ENCODE data around the gene PRLHR.

Gene PRLHR

DNA sequence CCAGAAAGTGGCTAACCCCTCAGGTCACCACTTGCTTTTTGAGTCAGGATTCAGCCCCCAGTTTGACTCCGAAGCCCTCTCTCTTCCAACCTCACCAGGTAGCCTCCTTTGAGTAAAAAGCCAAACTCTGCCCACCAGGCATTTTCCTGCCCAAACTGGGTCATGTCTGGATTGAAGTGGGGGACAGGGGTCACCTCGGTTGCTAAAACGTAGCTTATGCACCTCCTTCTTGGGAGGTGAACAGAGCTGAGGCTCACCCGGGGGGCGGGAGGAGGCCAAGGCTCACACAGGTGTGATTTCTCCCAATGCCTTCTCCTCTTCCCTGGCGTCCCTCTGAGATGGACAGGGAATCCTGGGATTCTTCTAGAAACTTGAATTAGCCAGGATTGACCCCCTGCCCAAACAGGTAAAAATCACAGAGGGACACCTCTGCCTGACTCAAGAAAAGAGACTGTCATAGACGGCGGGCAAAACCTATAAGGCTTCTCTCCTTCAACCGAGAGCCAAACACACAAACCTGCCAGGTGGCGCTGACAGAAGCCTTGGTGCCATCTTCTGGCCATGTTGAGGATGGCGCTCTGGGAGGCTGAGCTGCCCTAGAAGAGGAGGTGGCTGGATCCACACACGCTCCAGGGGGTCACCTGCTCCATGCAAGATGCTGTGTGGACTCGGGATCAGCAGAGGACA lies 51.6 kb downstream of the PRLHR start:
- TF ChIP-seq, protein P1, sequence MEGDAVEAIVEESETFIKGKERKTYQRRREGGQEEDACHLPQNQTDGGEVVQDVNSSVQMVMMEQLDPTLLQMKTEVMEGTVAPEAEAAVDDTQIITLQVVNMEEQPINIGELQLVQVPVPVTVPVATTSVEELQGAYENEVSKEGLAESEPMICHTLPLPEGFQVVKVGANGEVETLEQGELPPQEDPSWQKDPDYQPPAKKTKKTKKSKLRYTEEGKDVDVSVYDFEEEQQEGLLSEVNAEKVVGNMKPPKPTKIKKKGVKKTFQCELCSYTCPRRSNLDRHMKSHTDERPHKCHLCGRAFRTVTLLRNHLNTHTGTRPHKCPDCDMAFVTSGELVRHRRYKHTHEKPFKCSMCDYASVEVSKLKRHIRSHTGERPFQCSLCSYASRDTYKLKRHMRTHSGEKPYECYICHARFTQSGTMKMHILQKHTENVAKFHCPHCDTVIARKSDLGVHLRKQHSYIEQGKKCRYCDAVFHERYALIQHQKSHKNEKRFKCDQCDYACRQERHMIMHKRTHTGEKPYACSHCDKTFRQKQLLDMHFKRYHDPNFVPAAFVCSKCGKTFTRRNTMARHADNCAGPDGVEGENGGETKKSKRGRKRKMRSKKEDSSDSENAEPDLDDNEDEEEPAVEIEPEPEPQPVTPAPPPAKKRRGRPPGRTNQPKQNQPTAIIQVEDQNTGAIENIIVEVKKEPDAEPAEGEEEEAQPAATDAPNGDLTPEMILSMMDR (IDR thresholded peaks at IDR 0.05; ENCODE audit: low read depth, low read length): peak; percentile 81
- peak; percentile 20 to 53 for DNase-seq (ENCODE audit: low read depth in 2 of 2)

DNA sequence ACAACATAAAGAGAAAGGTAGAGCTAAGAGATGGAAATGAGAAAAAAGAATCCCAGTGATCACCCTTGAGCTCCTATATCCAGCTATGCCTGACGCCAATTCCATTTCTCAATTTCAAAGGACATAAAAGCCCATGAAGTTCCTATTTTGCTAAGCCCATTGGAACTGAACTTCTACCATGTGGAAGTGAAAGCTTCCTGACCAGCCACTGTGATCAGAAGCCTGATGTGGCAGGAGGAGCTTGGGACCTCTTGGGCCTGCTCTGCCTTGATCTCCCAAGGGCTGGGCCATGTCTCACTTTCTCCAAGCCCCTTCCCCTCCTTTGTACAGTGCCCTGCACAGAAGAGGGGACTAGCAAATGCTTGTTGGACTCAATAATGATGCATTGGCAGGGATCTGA lies 52.7 kb downstream of the PRLHR start:
- DNase-seq (ENCODE audit: low read depth in 2 of 2): no peak
- TF ChIP-seq, protein P1 (IDR thresholded peaks at IDR 0.05; ENCODE audit: low read depth, low read length): no peak
- no peak overlapping the region for H3K4me3 ChIP-seq (replicated peaks in 1 of 2; ENCODE audit: low read depth in 2 of 2, low read length in 2 of 2)

More for the DNA sequence above, 51.6 kb downstream of the PRLHR start:
- H3K4me3 ChIP-seq (replicated peaks in 1 of 2; ENCODE audit: low read depth in 2 of 2, low read length in 2 of 2): no peak overlapping the region

DNA sequence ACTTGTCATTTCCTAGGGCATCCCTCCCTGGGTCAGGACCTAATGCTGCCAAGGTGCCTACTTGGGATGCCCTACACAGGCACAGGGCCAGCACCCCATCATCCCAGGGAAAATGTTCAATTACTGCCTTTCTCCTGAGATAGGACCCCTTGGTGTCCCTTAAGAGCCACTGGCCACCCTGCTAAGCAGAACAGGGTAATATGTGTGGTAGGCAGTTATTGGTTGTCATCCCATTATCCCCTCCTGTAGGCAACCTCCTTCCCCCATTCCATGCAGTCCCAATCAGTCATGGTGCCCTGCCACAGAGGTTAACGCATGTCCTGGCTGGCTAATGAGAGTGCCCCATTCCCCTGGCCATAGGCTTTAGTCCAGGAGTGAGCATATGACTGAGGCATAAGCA lies 53.2 kb downstream of the PRLHR start:
- no peak for DNase-seq (ENCODE audit: low read depth in 2 of 2)
- TF ChIP-seq, protein P1 (IDR thresholded peaks at IDR 0.05; ENCODE audit: low read depth, low read length): no peak
- no peak overlapping the region for H3K4me3 ChIP-seq (replicated peaks in 1 of 2; ENCODE audit: low read depth in 2 of 2, low read length in 2 of 2)

DNA sequence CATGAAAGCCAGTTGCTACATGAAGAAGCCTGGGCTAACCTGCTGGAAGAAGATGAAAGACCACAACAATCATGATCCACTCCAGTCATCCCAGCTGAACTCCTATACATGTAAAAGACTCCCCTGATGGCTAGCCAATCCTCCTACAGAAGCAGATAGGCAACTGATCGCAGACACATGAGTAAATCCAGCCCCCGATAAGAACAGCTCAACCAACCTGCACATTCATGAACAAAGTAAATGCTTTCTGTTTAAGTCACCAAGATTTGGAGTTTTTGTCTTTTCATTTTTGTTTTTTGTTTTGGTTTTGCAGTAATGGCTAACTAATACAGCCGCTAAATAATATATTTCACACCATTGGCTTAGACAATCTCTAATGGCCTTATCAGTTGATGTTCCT lies 53.7 kb downstream of the PRLHR start:
- TF ChIP-seq, protein P1 (IDR thresholded peaks at IDR 0.05; ENCODE audit: low read depth, low read length): no peak
- DNase-seq (ENCODE audit: low read depth in 2 of 2): no peak
- no peak overlapping the region for H3K4me3 ChIP-seq (replicated peaks in 1 of 2; ENCODE audit: low read depth in 2 of 2, low read length in 2 of 2)
